Naive thymus-derived CD4-positive, alpha-beta T cell (primary cell): ENCODE results near the gene AGRN. TPM values are rescaled to one million over a fixed set of nuclear protein-coding genes. Genes with fewer than 3 reads are reported as not detected.
A peak's percentile ranks its signal among the peaks of the same experiment; 100 is the strongest.
"Not testable (repeated sequence)": the region's sequence is repeated elsewhere in the genome, so short reads cannot be mapped to it uniquely, and the experiment has no call there.

Source experiments
- ATAC-seq: fragments of 150-1000 bp; cut with Tn5 transposase; 2 replicates; pipeline ENCODE4 v1.10.0; 2021; ENCODE audit warnings: mild to moderate bottlenecking, moderate library complexity
- CTCF ChIA-PET: fragments of 350-600 bp; sonication (Branson Sonifier 250); formaldehyde crosslinking; loops from one replicate; lab custom pipeline; 2021; ENCODE audit warnings: antibody characterized with exemption; lab: Charles Lee
- POLR2A ChIA-PET: fragments of 350-600 bp; sonication (Branson Sonifier 250); formaldehyde crosslinking; loops from one replicate; lab custom pipeline; 2021; ENCODE audit warnings: antibody characterized with exemption, inconsistent platforms; lab: Charles Lee
- DNase-seq, 9 donors: peaks; one replicate each; pipeline versions ENCODE4 v3.0.0 to v3.0.0-alpha.2; 2020 to 2022; ENCODE audit warnings: mixed read lengths in 1 of 9
- H3K27ac ChIP-seq: one replicate; pipeline ENCODE4 v1.7.0; 2013; ENCODE audit warnings: mild to moderate bottlenecking, low read depth, low read length, moderate library complexity
- H3K27me3 ChIP-seq, 2 donors: one replicate each; pipeline ENCODE4 v1.7.0; 2013; ENCODE audit warnings: low read length in 2 of 2, mild to moderate bottlenecking in 2 of 2, moderate library complexity in 2 of 2; ENCODE audit not compliant: control insufficient read depth in 2 of 2, insufficient read depth in 2 of 2
- H3K36me3 ChIP-seq, 3 experiments: 1 replicate in 2 of 3; 2 replicates in 1 of 3; pipeline ENCODE4 v1.7.0; 2013; ENCODE audit warnings: low read length in 3 of 3, mild to moderate bottlenecking in 3 of 3, moderate library complexity in 1 of 3; ENCODE audit not compliant: insufficient read depth in 3 of 3, control insufficient read depth in 2 of 3
- H3K4me1 ChIP-seq, 2 donors: one replicate each; pipeline ENCODE4 v1.7.0; 2013; ENCODE audit warnings: low read length in 2 of 2, mild to moderate bottlenecking in 2 of 2, moderate library complexity in 1 of 2; ENCODE audit not compliant: control insufficient read depth in 2 of 2, insufficient read depth in 2 of 2
- H3K4me3 ChIP-seq: 2 replicates; pipeline ENCODE4 v1.7.0; 2013; ENCODE audit warnings: mild to moderate bottlenecking, low read length
- H3K9me3 ChIP-seq, 3 experiments: 1 replicate in 2 of 3; 2 replicates in 1 of 3; pipeline ENCODE4 v1.7.0; 2013; ENCODE audit warnings: low read length in 3 of 3; ENCODE audit not compliant: control insufficient read depth in 2 of 3
- H3K27ac Mint-ChIP-seq, 9 donors: one replicate each; pipeline ENCODE4 v1.8.0; 2020 to 2022; ENCODE audit warnings: mixed read lengths in 9 of 9, mild to moderate bottlenecking in 8 of 9, moderate library complexity in 5 of 9, inconsistent platforms in 2 of 9
- H3K27me3 Mint-ChIP-seq, 5 donors: one replicate each; pipeline ENCODE4 v1.8.0; 2021 to 2022; ENCODE audit warnings: mixed read lengths in 5 of 5, mild to moderate bottlenecking in 1 of 5
- H3K36me3 Mint-ChIP-seq, 5 donors: one replicate each; pipeline ENCODE4 v1.8.0; 2020 to 2022; ENCODE audit warnings: mixed read lengths in 5 of 5, mild to moderate bottlenecking in 3 of 5, inconsistent platforms in 1 of 5
- H3K4me1 Mint-ChIP-seq, 7 donors: one replicate each; pipeline ENCODE4 v1.8.0; 2020 to 2022; ENCODE audit warnings: mixed read lengths in 7 of 7, mild to moderate bottlenecking in 3 of 7, inconsistent platforms in 1 of 7
- H3K4me3 Mint-ChIP-seq, 10 donors: one replicate each; pipeline ENCODE4 v1.8.0; 2020 to 2022; ENCODE audit warnings: mild to moderate bottlenecking in 10 of 10, mixed read lengths in 10 of 10, moderate library complexity in 6 of 10, inconsistent platforms in 2 of 10
- H3K9me3 Mint-ChIP-seq, 11 donors: one replicate each; pipeline ENCODE4 v1.8.0; 2020 to 2022; ENCODE audit warnings: mixed read lengths in 11 of 11, mild to moderate bottlenecking in 4 of 11, inconsistent platforms in 1 of 11, moderate library complexity in 1 of 11
- intact Hi-C, 2 donors: fragments of 100-400 bp; cut with micrococcal nuclease; formaldehyde crosslinking; loops; one replicate each; pipeline ENCODE4 v1.15.1; 2023
- polyA plus RNA-seq, 2 donors: library from polyadenylated mRNA; unstranded; fragments of 300-500 nt; fragmentation: Illumina TruSeq; gene quantifications; one replicate each; pipeline ENCODE4 v1.2.3, GENCODE V29; 2021
- total RNA-seq, 6 experiments: library from RNA in 5 of 6; stranded (reverse) in 5 of 6; gene quantifications; 1 replicate in 5 of 6; 2 replicates in 1 of 6; pipeline ENCODE4 v1.2.3 and lab custom pipeline; 2021 to 2026

AGRN gene
- total and polyA plus RNA-seq, 7 experiments from 2014 or later = 0.19 to 10.9 (median 2.7) TPM

DNA sequence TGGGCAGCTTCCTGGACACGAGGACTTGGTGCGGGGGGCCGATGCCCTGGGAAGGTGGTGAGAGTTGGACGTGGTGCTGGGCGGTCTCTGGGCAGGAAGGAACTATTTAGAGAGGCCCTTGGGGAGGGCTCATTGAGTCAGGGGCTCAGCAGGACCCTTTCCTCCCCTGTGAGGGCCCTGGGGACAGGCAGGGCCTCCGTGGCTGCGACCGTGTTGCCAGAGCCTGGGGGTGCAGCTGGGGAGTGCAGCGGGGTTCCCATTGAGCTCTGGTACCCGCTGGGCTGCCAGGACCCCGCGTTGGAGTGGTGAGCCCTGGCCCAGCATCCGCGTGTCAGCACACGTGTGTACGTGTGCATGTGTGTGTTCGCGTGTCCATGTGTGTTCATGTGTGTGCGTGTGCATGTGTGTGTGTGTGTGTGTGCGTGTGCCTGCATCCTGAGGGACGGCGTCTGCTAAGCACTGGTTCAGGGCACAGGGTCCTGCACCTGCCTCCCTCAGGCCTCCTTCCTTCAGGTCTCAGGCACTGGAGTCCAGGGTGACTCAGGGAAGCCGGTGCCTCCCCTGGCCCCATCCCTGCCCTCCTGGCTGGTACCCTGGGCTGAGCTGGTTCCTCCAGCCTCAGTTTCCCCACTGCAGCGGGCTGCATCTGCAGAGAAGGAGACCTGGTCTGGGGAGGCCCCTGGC lies 43.5 kb downstream of the AGRN start:
- H3K27me3 ChIP-seq = peaks cover 3 to 16% of the 10 kb centered on the region in 2 donors
- no peaks in the 10 kb centered on the region for H3K9me3 ChIP-seq
- Mint-ChIP-seq H3K27ac (peak overlapping the region in 1 of 9 donors; percentile 43), H3K4me1 (peaks cover 0 to 23% (median 6%) of the 10 kb centered on the region in 7 donors), H3K4me3 (peak overlapping the region in 1 of 10 donors; percentile 64), H3K36me3 (no peaks in the 10 kb centered on the region), H3K9me3 (no peaks in the 10 kb centered on the region), H3K27me3 (peaks cover 7 to 19% (median 13%) of the 10 kb centered on the region in 5 donors)
- CTCF ChIA-PET = interaction anchor here (0.8 to 4.8 kb wide), 7 partner anchors 31 to 80 kb away, joined by 3 to 38 read pairs (median 3); partner anchors contain the start of genes ISG15 and PERM1
- no peak for DNase-seq
- no peak overlapping the region for H3K27ac ChIP-seq
- POLR2A ChIA-PET = interaction anchor here (1.7 to 2.4 kb wide), 2 partner anchors 23 to 49 kb away, joined by 4 to 6 read pairs; partner anchors contain the start of gene ISG15
- no peak for ATAC-seq
- no peak overlapping the region for H3K4me3 ChIP-seq
- H3K4me1 ChIP-seq = peaks cover 4 to 27% of the 10 kb centered on the region in 2 donors
- H3K36me3 ChIP-seq = no peaks in the 10 kb centered on the region
- intact Hi-C loops = loop anchor here in 1 of 2 donors (1.0 kb wide), 2 partner anchors 30 to 79 kb away; no protein-coding TSS in a partner anchor

DNA sequence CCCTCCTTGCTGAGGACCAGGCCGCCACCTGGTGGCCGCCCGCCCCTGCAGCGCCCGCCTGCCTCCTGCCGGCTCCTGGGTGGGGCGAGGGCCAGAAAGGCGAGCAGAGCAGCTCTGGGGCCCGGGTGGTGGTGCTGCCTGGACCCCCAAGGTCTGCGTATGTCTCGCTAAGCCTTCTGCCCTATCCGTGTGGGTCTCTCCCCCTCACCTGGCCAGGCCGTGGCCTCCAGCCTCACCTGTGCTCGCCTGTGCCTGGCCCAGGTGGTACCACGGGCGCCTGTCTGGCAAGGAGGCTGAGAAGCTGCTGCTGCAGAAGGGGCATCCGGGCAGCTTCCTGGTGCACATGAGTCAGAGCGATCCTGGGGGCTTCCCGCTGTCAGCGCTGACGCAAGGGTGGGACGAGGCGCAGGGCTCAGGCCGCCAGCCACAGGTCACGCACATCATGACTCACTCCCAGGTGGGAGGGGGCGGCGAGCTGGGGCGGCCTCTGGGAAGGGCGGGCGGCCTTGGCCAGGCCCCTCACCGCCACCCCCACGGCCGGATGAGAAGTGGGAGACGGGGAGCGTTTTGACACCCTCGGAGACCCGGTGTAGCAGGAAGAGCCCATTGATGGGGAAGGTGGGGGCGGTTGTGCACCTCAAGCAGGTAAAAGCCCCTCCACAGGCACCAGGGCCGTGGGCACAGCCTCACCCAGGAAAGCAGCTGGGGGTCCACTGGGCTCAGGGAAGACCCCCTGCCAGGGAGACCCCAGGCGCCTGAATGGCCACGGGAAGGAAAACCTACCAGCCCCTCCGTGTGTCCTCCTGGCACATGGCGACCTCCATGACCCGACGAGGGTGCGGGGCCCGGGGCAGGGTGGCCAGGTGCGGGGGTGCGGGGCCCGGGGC lies 44.3 kb downstream of the AGRN start:
- H3K4me3 ChIP-seq = no peak overlapping the region
- Mint-ChIP-seq H3K4me3 (peak overlapping the region in 5 of 10 donors; percentile 9 to 56 (median 29)), H3K9me3 (no peaks in the 10 kb centered on the region), H3K36me3 (no peaks in the 10 kb centered on the region), H3K4me1 (peaks cover 0 to 17% (median 6%) of the 10 kb centered on the region in 7 donors), H3K27ac (peak overlapping the region in 3 of 9 donors; percentile 2 to 62 (median 24)), H3K27me3 (peaks cover 7 to 13% (median 13%) of the 10 kb centered on the region in 5 donors)
- H3K27me3 ChIP-seq = peaks cover 3 to 13% of the 10 kb centered on the region in 2 donors
- DNase-seq (peak; percentile 54 to 83 (median 72)), ATAC-seq (peak; percentile 58)
- intact Hi-C loops = loop anchor here (1.0 to 2.0 kb wide), 3 partner anchors 31 to 80 kb away; no protein-coding TSS in a partner anchor
- no peaks in the 10 kb centered on the region for H3K9me3 ChIP-seq
- ChIA-PET CTCF (interaction anchor here (0.5 to 4.8 kb wide), 7 partner anchors 29 to 81 kb away, joined by 3 to 38 read pairs (median 3); partner anchors contain the start of genes ISG15 and PERM1), POLR2A (interaction anchor here (1.7 to 2.4 kb wide), 2 partner anchors 23 to 50 kb away, joined by 4 to 6 read pairs; partner anchors contain the start of gene ISG15)
- H3K4me1 ChIP-seq = peaks cover 4 to 28% of the 10 kb centered on the region in 2 donors
- H3K27ac ChIP-seq = no peak overlapping the region
- no peaks in the 10 kb centered on the region for H3K36me3 ChIP-seq

DNA sequence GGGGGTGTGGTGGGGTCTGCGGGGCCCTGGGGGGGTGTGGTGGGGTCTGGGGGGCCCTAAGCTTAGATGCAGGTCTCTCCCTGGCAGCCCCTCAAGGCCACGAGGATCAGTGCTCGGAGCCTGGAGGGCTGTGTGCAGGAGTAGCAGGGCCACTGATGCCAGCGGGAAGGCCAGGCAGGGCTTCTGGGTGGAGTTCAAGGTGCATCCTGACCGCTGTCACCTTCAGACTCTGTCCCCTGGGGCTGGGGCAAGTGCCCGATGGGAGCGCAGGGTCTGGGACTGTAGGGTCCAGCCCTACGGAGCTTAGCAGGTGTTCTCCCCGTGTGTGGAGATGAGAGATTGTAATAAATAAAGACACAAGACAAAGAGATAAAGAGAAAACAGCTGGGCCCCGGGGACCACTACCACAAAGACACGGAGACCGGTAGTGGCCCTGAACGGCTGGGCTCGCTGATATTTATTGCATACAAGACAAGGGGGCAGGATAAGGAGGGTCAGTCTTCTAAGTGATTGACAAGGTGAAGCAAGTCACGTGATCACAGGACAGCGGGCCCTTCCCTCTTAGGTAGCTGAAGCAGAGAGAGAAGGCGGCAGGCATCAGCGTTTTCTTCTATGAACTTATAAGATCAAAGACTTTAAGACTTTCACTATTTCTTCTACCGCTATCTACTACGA lies 45.5 kb downstream of the AGRN start:
- ATAC-seq (no peak), DNase-seq (no peak)
- no peak overlapping the region for H3K4me3 ChIP-seq
- ChIA-PET CTCF (interaction anchor here (4.8 kb wide), 1 partner anchor 82 kb away, joined by 38 read pairs; the partner anchor contains the start of gene PERM1), POLR2A (no interaction called here)
- intact Hi-C loops = loop anchor here in 1 of 2 donors (2.0 to 5.0 kb wide), 2 partner anchors 47 to 92 kb away; no protein-coding TSS in a partner anchor
- no peak overlapping the region for H3K27ac ChIP-seq
- H3K9me3 ChIP-seq = no peaks in the 10 kb centered on the region
- no peaks in the 10 kb centered on the region for H3K36me3 Mint-ChIP-seq
- peaks cover 0 to 12% (median 5%) of the 10 kb centered on the region in 7 donors for H3K4me1 Mint-ChIP-seq
- peak overlapping the region in 1 of 9 donors; percentile 1 for H3K27ac Mint-ChIP-seq
- H3K4me3 Mint-ChIP-seq = peak overlapping the region in 3 of 10 donors; percentile 0 to 47 (median 24)
- peaks cover 4 to 19% of the 10 kb centered on the region in 2 donors for H3K4me1 ChIP-seq
- H3K27me3 ChIP-seq = peaks cover 1 to 13% of the 10 kb centered on the region in 2 donors
- H3K36me3 ChIP-seq = no peaks in the 10 kb centered on the region
- peaks cover 3 to 8% (median 7%) of the 10 kb centered on the region in 5 donors for H3K27me3 Mint-ChIP-seq
- H3K9me3 Mint-ChIP-seq = no peaks in the 10 kb centered on the region

DNA sequence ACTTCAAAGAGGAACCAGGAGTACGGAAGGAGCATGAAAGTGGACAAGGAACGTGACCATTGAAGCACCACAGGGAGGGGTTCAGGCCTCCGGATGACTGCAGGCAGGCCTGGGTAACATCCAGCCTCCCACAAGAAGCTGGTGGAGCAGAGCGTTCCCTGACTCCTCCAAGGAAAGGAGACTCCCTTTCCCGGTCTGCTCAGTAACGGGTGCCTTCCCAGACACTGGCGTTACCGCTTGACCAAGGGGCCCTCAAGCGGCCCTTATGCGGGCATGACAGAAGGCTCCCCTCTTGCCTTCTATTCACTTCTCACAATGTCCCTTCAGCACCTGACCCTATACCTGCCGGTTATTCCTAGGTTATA lies 46.0 kb downstream of the AGRN start:
- H3K27ac ChIP-seq, H3K9me3 ChIP-seq, H3K27me3 Mint-ChIP-seq, H3K9me3 Mint-ChIP-seq, H3K36me3 ChIP-seq, DNase-seq, ATAC-seq, H3K27ac Mint-ChIP-seq, POLR2A ChIA-PET, H3K36me3 Mint-ChIP-seq, H3K4me3 ChIP-seq: not testable (repeated sequence)
- Histone ChIP-seq H3K27me3 (peaks cover 0 to 13% of the 10 kb centered on the region in 2 donors), H3K4me1 (peaks cover 4 to 18% of the 10 kb centered on the region in 2 donors)
- Mint-ChIP-seq H3K4me3 (peak overlapping the region in 2 of 10 donors; percentile 24 to 47), H3K4me1 (peaks cover 0 to 11% (median 5%) of the 10 kb centered on the region in 7 donors)
- intact Hi-C loops = loop anchor here in 1 of 2 donors (2.0 to 5.0 kb wide), 2 partner anchors 47 to 91 kb away; no protein-coding TSS in a partner anchor
- CTCF ChIA-PET = interaction anchor here (4.8 kb wide), 1 partner anchor 83 kb away, joined by 38 read pairs; the partner anchor contains the start of gene PERM1

DNA sequence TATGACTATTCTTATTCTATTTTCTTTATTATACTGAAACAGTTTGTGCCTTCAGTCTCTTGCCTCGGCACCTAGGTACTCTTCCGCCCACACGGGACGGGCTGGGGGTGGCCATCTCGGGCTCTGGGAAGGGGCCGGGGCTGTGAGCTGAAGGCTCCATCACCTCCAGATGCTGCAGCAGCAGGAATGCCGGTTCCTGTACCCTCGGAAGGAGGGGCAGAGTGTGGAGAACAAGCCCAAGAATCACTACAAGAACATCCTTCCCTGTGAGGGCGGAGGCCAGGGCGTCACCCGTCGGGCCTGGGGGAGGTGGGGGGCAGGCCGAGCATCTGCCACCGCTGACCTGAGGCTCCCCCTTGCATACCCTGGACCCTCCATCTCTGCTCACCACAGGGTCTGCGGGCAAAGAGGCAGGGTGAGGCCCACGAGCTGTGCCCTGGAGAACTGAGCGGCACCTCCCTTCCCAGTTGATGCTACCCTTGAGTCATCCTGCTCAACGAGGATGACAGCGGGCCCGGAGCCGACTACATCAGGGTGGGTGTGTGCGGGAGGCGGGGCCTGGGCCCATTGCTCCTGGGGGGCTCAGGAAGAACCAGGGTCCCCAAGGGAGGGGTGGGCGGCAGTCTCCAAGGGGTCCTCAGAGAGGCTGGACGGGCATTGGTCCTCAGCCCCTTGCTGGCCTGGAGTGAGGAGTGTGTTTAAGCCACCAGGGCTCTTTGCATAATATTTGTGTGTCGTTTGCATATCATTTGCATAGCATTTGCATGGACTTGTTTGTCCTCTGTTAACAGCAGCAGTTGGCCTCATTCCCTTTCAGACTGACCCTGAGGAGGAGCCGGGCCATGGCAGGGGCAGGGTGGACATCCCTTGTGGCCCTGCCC lies 46.7 kb downstream of the AGRN start:
- DNase-seq (no peak), ATAC-seq (no peak)
- Mint-ChIP-seq H3K4me1 (peaks cover 0 to 9% (median 5%) of the 10 kb centered on the region in 7 donors), H3K27me3 (peaks cover 0 to under 1% (median 0%) of the 10 kb centered on the region in 5 donors), H3K36me3 (no peaks in the 10 kb centered on the region), H3K27ac (no peak overlapping the region), H3K4me3 (peak overlapping the region in 5 of 10 donors; percentile 38 to 77 (median 42)), H3K9me3 (no peaks in the 10 kb centered on the region)
- Histone ChIP-seq H3K4me3 (no peak overlapping the region), H3K27ac (no peak overlapping the region), H3K36me3 (no peaks in the 10 kb centered on the region), H3K4me1 (peaks cover 4 to 18% of the 10 kb centered on the region in 2 donors), H3K9me3 (no peaks in the 10 kb centered on the region), H3K27me3 (peaks cover 0 to 7% of the 10 kb centered on the region in 2 donors)
- intact Hi-C loops = loop anchor here in 1 of 2 donors (5.0 kb wide), 1 partner anchor 91 kb away; no protein-coding TSS in a partner anchor
- ChIA-PET CTCF (interaction anchor here (4.8 kb wide), 1 partner anchor 84 kb away, joined by 38 read pairs; the partner anchor contains the start of gene PERM1), POLR2A (no interaction called here)
